ENCODE measurements around the gene ELL3. TPM values are rescaled to one million over a fixed set of nuclear protein-coding genes. Genes with fewer than 3 reads are reported as not detected.
"Not testable (repeated sequence)": the region's sequence is repeated elsewhere in the genome, so short reads cannot be mapped to it uniquely, and the experiment has no call there.

The ELL3 gene
- total RNA-seq, 4 donors from 2014 or later: 2.1 to 6.3 (median 2.6) TPM

DNA sequence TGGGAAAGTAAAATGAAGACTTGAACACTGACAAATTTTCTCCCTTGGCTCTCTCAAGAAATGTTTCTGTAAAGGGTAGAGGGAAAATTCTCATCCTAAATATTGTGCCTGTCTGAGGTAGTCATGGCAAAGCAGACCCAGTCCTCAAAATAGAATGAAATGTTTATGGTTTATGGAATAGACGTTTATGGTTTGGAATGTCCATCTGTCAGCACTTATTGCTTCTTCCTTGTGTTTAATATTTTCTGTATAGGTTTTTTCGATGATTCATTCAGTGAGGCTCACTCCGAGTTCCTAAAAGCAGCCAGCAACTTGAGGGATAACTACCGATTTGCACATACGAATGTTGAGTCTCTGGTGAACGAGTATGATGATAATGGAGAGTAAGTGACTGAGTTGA, 13.9 kb downstream of the ELL3 start:
- ATAC-seq (no peak), DNase-seq (no peak)
- peaks cover 3 to 99% of the 10 kb centered on the region in 2 donors for H3K36me3 ChIP-seq
- H3K4me1 ChIP-seq: no peaks in the 10 kb centered on the region
- H3K4me3 ChIP-seq: no peak overlapping the region
- in situ Hi-C loops (cut with MboI; ENCODE audit: low sequenced_read_pairs in 4 of 4): no loop called here
- H3K27me3 ChIP-seq: no peaks in the 10 kb centered on the region
- TF ChIP-seq POLR2A (IDR thresholded peaks at IDR 0.05): no peak
- TF ChIP-seq, protein P1, sequence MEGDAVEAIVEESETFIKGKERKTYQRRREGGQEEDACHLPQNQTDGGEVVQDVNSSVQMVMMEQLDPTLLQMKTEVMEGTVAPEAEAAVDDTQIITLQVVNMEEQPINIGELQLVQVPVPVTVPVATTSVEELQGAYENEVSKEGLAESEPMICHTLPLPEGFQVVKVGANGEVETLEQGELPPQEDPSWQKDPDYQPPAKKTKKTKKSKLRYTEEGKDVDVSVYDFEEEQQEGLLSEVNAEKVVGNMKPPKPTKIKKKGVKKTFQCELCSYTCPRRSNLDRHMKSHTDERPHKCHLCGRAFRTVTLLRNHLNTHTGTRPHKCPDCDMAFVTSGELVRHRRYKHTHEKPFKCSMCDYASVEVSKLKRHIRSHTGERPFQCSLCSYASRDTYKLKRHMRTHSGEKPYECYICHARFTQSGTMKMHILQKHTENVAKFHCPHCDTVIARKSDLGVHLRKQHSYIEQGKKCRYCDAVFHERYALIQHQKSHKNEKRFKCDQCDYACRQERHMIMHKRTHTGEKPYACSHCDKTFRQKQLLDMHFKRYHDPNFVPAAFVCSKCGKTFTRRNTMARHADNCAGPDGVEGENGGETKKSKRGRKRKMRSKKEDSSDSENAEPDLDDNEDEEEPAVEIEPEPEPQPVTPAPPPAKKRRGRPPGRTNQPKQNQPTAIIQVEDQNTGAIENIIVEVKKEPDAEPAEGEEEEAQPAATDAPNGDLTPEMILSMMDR (IDR thresholded peaks at IDR 0.05 in 4 of 5, conservative IDR thresholded peaks at IDR 0.05 in 1 of 5): no peak
- no peak overlapping the region for H3K27ac ChIP-seq
- intact Hi-C loops (cut with DNase I; ENCODE audit: low total_unique reads): no loop called here
- no peaks in the 10 kb centered on the region for H3K9me3 ChIP-seq

DNA sequence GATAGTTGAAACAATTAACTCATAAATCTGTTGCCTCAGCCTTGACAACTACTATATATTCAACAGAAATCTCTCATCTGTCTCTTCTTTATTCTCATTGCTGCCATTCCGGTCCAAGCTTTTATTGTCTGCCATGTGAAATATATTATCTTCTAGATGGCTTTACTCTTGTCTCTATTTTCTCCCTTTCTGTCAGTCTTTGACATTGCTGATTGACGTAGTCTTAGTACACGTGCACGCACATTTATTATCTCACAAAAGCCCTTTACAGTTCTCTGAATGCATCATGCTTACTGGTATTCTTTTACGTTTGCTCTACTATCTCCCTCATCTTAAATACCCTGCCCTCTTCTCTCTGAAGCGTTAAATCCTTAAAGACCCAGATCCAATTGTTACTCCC, 24.9 kb downstream of the ELL3 start:
- in situ Hi-C loops (cut with MboI; ENCODE audit: low sequenced_read_pairs in 4 of 4): no loop called here
- H3K4me1 ChIP-seq: peaks cover 20 to 22% of the 10 kb centered on the region in 2 donors
- no peak overlapping the region for H3K27ac ChIP-seq
- no peaks in the 10 kb centered on the region for H3K9me3 ChIP-seq
- ATAC-seq: no peak
- H3K4me3 ChIP-seq: no peak overlapping the region
- intact Hi-C loops (cut with DNase I; ENCODE audit: low total_unique reads): no loop called here
- H3K36me3 ChIP-seq: peaks cover 0 to 45% of the 10 kb centered on the region in 2 donors
- no peak for DNase-seq
- TF ChIP-seq POLR2A (IDR thresholded peaks at IDR 0.05): no peak
- TF ChIP-seq, protein P1 (IDR thresholded peaks at IDR 0.05 in 4 of 5, conservative IDR thresholded peaks at IDR 0.05 in 1 of 5): no peak
- no peaks in the 10 kb centered on the region for H3K27me3 ChIP-seq

DNA sequence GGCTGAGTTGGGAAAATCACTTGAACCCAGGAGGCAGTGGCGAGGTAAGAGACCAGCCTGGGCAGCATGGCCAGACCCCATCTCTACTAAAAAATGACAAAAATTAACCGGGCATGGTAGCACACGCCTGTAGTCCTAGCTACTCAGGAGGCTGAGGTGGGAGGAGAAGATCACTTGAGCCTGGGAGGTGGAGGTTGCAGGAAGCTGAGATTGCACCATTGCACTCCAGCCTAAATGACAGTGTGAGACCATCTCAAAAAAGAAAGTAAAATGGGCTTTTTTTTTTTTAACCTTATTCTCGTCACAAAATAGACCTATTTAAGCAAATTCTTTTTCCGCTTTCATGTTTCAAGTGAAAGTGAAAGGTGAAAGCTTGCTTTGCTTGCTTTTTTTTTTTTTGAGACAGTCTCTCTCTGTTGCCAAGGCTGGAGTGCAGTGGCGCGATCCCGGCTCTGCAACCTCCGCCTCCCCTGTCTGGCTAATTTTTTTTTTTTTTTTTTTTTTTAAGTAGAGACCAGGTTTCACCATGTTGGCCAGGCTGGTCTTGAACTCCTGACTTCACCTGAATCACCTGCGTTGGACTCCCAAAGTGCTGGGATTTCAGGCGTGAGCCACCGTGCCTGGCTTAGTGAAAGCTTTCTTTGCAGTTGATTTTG, 26.9 kb downstream of the ELL3 start:
- ATAC-seq (no peak), DNase-seq (no peak)
- H3K27ac ChIP-seq: peak overlapping the region in 3 of 4 donors; percentile 3 to 34 (median 27)
- H3K4me3 ChIP-seq: peak overlapping the region in 1 of 4 donors; percentile 18
- peaks cover 20 to 26% of the 10 kb centered on the region in 2 donors for H3K4me1 ChIP-seq
- intact Hi-C loops (cut with DNase I; ENCODE audit: low total_unique reads): no loop called here
- TF ChIP-seq, protein P1 (IDR thresholded peaks at IDR 0.05 in 4 of 5, conservative IDR thresholded peaks at IDR 0.05 in 1 of 5): no peak
- no peak for TF ChIP-seq POLR2A (IDR thresholded peaks at IDR 0.05)
- in situ Hi-C loops (cut with MboI; ENCODE audit: low sequenced_read_pairs in 4 of 4): no loop called here
- peaks cover 0 to 25% of the 10 kb centered on the region in 2 donors for H3K36me3 ChIP-seq
- H3K9me3 ChIP-seq: no peaks in the 10 kb centered on the region
- H3K27me3 ChIP-seq: no peaks in the 10 kb centered on the region

DNA sequence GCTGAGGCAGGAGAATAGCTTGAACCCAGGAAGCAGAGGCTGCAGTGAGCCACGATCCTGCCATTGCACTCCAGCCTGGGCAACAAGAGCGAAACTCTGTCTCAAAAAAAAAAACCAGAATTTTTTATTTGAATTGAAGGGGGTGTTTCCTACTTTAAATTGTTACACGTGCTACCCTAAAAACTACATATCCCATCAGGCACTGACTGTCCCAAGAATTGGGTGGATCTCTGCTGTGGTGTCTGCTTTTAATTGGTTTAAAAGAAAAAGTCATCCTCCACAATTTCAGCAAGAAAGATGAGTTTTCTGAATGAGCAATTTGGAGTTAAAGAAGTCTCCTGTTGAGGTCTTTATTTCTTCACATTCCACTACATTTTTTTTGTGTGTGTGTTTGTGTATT, 28.4 kb downstream of the ELL3 start:
- peaks cover 0 to 19% of the 10 kb centered on the region in 2 donors for H3K36me3 ChIP-seq
- no peak overlapping the region for H3K27ac ChIP-seq
- no peak for DNase-seq
- no peaks in the 10 kb centered on the region for H3K27me3 ChIP-seq
- intact Hi-C loops (cut with DNase I; ENCODE audit: low total_unique reads): no loop called here
- no peak for ATAC-seq
- H3K4me3 ChIP-seq: no peak overlapping the region
- in situ Hi-C loops (cut with MboI; ENCODE audit: low sequenced_read_pairs in 4 of 4): no loop called here
- no peaks in the 10 kb centered on the region for H3K9me3 ChIP-seq
- peaks cover 20 to 26% of the 10 kb centered on the region in 2 donors for H3K4me1 ChIP-seq
- TF ChIP-seq, protein P1 (IDR thresholded peaks at IDR 0.05 in 4 of 5, conservative IDR thresholded peaks at IDR 0.05 in 1 of 5): no peak
- no peak for TF ChIP-seq POLR2A (IDR thresholded peaks at IDR 0.05)

DNA sequence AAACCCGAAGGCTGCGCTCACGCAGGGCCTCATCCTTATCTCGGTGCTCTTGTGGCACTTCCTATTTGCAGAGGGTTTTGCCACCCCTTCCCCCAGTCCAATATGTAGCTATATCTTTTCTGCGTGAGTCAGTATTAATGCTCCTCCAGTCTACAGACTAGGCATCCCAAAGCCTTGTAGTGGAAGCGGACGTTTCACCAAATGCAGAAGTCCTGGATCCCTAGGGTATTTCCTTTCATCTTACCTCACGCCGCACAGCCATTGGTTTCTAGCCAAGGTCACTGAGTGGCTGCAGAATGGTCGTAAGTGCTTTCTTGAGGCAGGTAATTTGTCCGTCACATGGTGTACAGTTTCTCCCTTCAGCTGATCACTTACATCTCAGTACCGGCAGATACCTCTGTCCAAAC, 29.9 kb downstream of the ELL3 start:
- intact Hi-C loops (cut with DNase I; ENCODE audit: low total_unique reads): loop anchor here (1.0 to 2.0 kb wide), 2 partner anchors 22 to 30 kb away; partner anchors contain the start of gene ELL3
- DNase-seq (peak in 1 of 2 donors; percentile 21), ATAC-seq (peak; percentile 43 to 44)
- in situ Hi-C loops (cut with MboI; ENCODE audit: low sequenced_read_pairs in 4 of 4); H3K9me3 ChIP-seq; H3K27me3 ChIP-seq; H3K36me3 ChIP-seq: not testable (repeated sequence)
- Histone ChIP-seq H3K27ac (peak overlapping the region; percentile 89 to 96 (median 94)), H3K4me1 (peaks cover 20 to 23% of the 10 kb centered on the region in 2 donors), H3K4me3 (peak overlapping the region; percentile 87 to 100 (median 93))
